Adrenal gland (tissue), 12 donors: Measurements from ENCODE around the gene BAK1. TPM values are rescaled to one million over a fixed set of nuclear protein-coding genes. Genes with fewer than 3 reads are reported as not detected.

Experiments
- DNase-seq, 7 donors: peaks; one replicate each; pipeline ENCODE4 v3.0.0-alpha.2; 2019 to 2020
- H3K27ac ChIP-seq, 5 donors: fragments of 200-600 bp; sonication (generic) in 4 of 5; 1 replicate in 3 of 5; 2 replicates in 2 of 5; pipeline versions ENCODE4 v1.5.1 to v1.8.0; 2016 to 2020; ENCODE audit warnings: mild to moderate bottlenecking in 1 of 5
- H3K27me3 ChIP-seq: fragments of 200-600 bp; 2 replicates; pipeline ENCODE4 v1.8.0; 2021
- H3K36me3 ChIP-seq, 2 donors: fragments of 200-600 bp; replicated peaks in 1 of 2; 1 replicate in 1 of 2; 2 replicates in 1 of 2; pipeline versions ENCODE4 v1.5.1 to v1.8.0; 2018 to 2022
- H3K4me1 ChIP-seq, 2 donors: fragments of 200-600 bp; replicated peaks in 1 of 2; 1 replicate in 1 of 2; 2 replicates in 1 of 2; pipeline versions ENCODE4 v1.5.1 to v1.8.0; 2018 to 2021
- H3K4me3 ChIP-seq, 4 donors: fragments of 200-600 bp; sonication (generic) in 3 of 4; one replicate each; pipeline ENCODE4 v1.5.1; 2016 to 2018
- H3K9me3 ChIP-seq, 3 donors: fragments of 200-600 bp; sonication (generic) in 1 of 3; replicated peaks in 1 of 3; 1 replicate in 2 of 3; 2 replicates in 1 of 3; pipeline versions ENCODE4 v1.5.1 to v1.8.0; 2016 to 2021
- CTCF ChIP-seq, 6 experiments: fragments of 450-650 bp in 4 of 6; fragments of 200-600 bp in 2 of 6; sonication (generic) in 1 of 6; IDR thresholded peaks; 1 replicate in 5 of 6; 2 replicates in 1 of 6; pipeline versions ENCODE4 v1.5.1 to v1.8.0; 2016 to 2021; ENCODE audit warnings: antibody characterized with exemption in 6 of 6, mild to moderate bottlenecking in 2 of 6, moderate library complexity in 1 of 6
- POLR2A ChIP-seq, 2 donors: fragments of 450-650 bp; IDR thresholded peaks; one replicate each; pipeline ENCODE4 v1.6.1; 2017; ENCODE audit warnings: antibody characterized with exemption in 2 of 2, mild to moderate bottlenecking in 2 of 2, moderate library complexity in 1 of 2
- WGBS, 4 donors: extraction: QIAGEN DNeasy Blood & Tissue Kit in 2 of 4; methylation state at CpG; one replicate each; pipeline versions ENCODE4 v1.1.5 to v1.1.7; 2013 to 2017; 5-methylcytosine and 5-hydroxymethylcytosine counted together
- intact Hi-C, 2 donors: fragments of 100-400 bp; cut with DNase I; formaldehyde crosslinking; loops; one replicate each; pipeline versions ENCODE4 v1.14.1 to v1.15.0; 2022 to 2023
- polyA plus RNA-seq, 3 donors: library from polyadenylated mRNA; stranded (reverse); fragments of 200-250 nt in 2 of 3; fragments of 350-450 nt in 1 of 3; fragmentation: Illumina TruSeq in 1 of 3; extraction: RNeasy Lipid Tissue Mini Kit (QIAGEN cat#74804) in 1 of 3; gene quantifications; one replicate each; pipeline ENCODE4 v1.2.3, GENCODE V29; 2013 to 2014
- total RNA-seq, 9 donors: library from RNA; depleted of rRNA in 4 of 9; stranded (reverse); fragments of >200 nt in 4 of 9; fragments of 120-200 nt in 1 of 9; fragmentation: NEBNext Ultra II Directional in 1 of 9; extraction: Animal tissue kit (Norgen Biotek cat#: 25700) in 1 of 9; gene quantifications; one replicate each; pipeline versions ENCODE4 v1.1.0 to v1.2.4, GENCODE V29; 2013 to 2023
- donor health status: healthy with polysubstance abuse.
- donor health status: Bipolar disorder and iron deficiency.
- donor health status: DM: yes; HTN: yes; CAD: no.
- donor health status: DM: no; HTN: no; CAD: no.
- donor health status: DM: no; HTN: no; CAD: no.
- donor health status: DM: yes; HTN: yes; CAD: no.

Gene BAK1
- total and polyA plus RNA-seq, 12 donors = 9.7 to 51.9 (median 23.3) TPM

- peak in 5 of 7 donors; percentile 49 to 62 (median 58) for DNase-seq
- no peaks in the 10 kb centered on the region for H3K9me3 ChIP-seq
- H3K27ac ChIP-seq = peak overlapping the region in 3 of 5 donors; percentile 3 to 45 (median 10)
- H3K4me3 ChIP-seq = no peak overlapping the region
- 49 to 55% (median 53%) methylated on average over 4 of the region's 4 CpGs for WGBS, 4 donors
- H3K36me3 ChIP-seq = no peaks in the 10 kb centered on the region
- H3K4me1 ChIP-seq = peaks cover 28 to 29% of the 10 kb centered on the region in 2 donors
- TF ChIP-seq CTCF (IDR thresholded peaks at IDR 0.05) = no peak
- TF ChIP-seq POLR2A (IDR thresholded peaks at IDR 0.05) = no peak
- intact Hi-C loops = no loop called here
- no peaks in the 10 kb centered on the region for H3K27me3 ChIP-seq
These were observed 44.8 kb upstream of the BAK1 start for GRCh38 chr6:33624856-33625255.

GRCh38 chr6:33623895-33624381 is 43.9 kb upstream of the BAK1 start:
- Histone ChIP-seq H3K36me3 (no peaks in the 10 kb centered on the region), H3K27me3 (no peaks in the 10 kb centered on the region), H3K4me3 (no peak overlapping the region), H3K9me3 (no peaks in the 10 kb centered on the region), H3K4me1 (peaks cover 30 to 37% of the 10 kb centered on the region in 2 donors), H3K27ac (peak overlapping the region in 1 of 5 donors; percentile 59)
- no peak for DNase-seq
- TF ChIP-seq POLR2A (IDR thresholded peaks at IDR 0.05) (no peak), CTCF (IDR thresholded peaks at IDR 0.05) (no peak)
- intact Hi-C loops = no loop called here
- WGBS, 4 donors = 88 to 95% (median 92%) methylated on average over 6 of the region's 6 CpGs

GRCh38 chr6:33622456-33623431 is 42.7 kb upstream of the BAK1 start:
- 54 to 59% (median 56%) methylated on average over 9 to 12 of the region's 12 CpGs for WGBS, 4 donors
- DNase-seq = peak in 2 of 7 donors; percentile 38 to 53
- no peaks in the 10 kb centered on the region for H3K36me3 ChIP-seq
- H3K9me3 ChIP-seq = no peaks in the 10 kb centered on the region
- H3K4me1 ChIP-seq = peaks cover 30 to 37% of the 10 kb centered on the region in 2 donors
- H3K27ac ChIP-seq = peak overlapping the region in 3 of 5 donors; percentile 57 to 84 (median 76)
- intact Hi-C loops = no loop called here
- H3K4me3 ChIP-seq = peak overlapping the region in 1 of 4 donors; percentile 87
- TF ChIP-seq CTCF (IDR thresholded peaks at IDR 0.05) (no peak), POLR2A (IDR thresholded peaks at IDR 0.05) (no peak)
- H3K27me3 ChIP-seq = no peaks in the 10 kb centered on the region

- intact Hi-C loops = no loop called here
- H3K4me1 ChIP-seq = peaks cover 30 to 37% of the 10 kb centered on the region in 2 donors
- H3K9me3 ChIP-seq = no peaks in the 10 kb centered on the region
- no peaks in the 10 kb centered on the region for H3K36me3 ChIP-seq
- TF ChIP-seq CTCF (IDR thresholded peaks at IDR 0.05) = no peak
- peak in 1 of 2 donors; percentile 20 for TF ChIP-seq POLR2A (IDR thresholded peaks at IDR 0.05)
- WGBS, 4 donors = 6 to 10% (median 8%) methylated on average over 22 to 39 of the region's 39 CpGs
- peak overlapping the region in 3 of 4 donors; percentile 29 to 87 (median 33) for H3K4me3 ChIP-seq
- H3K27me3 ChIP-seq = no peaks in the 10 kb centered on the region
- DNase-seq = peak in 5 of 7 donors; percentile 51 to 69 (median 68)
- peak overlapping the region in 4 of 5 donors; percentile 51 to 84 (median 72) for H3K27ac ChIP-seq
These were observed 41.8 kb upstream of the BAK1 start for GRCh38 chr6:33621711-33622388.
